HG02870 (cell line): ENCODE measurements around the gene DTNB.

Source experiments
- ATAC-seq: cut with Tn5 transposase; IDR thresholded peaks from one replicate; pipeline ENCODE4 v1.9.1; 2021; ENCODE audit warnings: mild to moderate bottlenecking, moderate library complexity; ENCODE audit not compliant: unreplicated experiment

Gene DTNB

DNA sequence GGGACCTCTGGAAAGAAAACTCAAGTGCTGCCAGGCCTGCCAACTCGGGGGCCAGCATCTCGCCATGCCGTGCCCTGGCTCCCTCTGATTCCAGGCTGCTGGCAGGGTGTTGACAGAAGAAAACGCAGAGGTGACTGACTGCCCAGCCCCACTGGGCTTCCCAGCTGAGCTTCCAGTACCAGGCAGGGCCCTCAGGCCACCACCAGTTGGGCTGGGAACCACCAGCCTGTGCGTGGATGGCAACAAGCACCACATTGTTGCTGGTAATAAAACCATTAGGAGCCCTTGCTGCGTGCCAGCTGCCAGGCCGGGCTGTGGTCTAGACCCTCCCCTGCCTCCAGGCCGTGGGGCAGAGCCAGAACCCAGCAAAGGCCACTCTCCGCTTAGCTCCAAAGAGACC lies 340.8 kb downstream of the DTNB start:
- no peak for ATAC-seq

DNA sequence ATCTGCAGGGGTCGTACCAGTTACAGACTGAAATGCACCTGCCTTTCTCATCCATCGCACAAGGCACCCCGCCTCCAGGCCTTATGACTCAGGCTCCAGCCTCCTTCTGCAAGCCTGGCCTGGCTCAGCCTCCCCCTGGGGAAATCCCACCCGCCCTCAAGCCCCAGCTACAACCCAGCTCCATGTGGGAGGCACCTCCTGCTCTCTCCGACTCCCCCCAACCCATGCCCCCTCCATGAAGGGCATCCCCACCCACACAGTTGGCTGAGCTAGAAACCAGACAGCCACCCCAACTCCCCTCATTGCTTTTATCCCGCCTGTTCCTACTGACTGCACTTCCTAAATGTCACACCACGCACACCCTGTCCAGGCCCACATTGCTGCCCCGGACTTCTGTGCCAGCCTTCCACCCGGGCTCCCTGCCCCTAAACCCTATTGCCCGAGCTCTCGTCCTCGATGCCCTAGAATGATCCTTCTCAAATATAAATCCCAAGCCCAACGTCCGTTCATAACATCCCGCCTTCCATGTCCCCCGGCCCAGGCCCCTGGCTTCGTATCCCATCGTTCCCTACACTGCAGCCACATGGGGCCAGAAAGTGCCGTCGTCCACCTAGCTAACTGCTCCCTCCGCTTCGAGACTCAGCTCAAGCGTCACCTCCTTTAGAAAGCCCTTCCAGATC lies 341.6 kb downstream of the DTNB start:
- no peak for ATAC-seq

DNA sequence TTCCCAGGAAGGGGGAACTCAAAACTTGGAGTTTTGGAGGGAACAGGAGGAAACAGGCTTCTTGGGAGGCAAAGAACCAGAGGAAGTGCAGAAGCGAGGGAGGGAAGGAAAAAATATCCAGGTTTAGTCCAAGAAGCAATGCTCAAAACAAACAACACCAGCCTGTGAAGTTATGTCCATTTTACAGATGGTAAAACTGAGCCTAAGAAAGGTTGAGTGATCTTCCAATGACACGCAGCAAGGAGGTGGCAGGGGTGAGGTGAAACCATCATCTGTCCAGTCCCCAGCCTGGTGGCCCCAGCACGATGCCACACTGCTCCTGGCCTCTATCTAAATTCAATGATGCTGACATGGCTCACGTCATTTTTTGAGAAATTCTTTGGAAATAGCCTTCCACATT lies 342.4 kb downstream of the DTNB start:
- no peak for ATAC-seq

DNA sequence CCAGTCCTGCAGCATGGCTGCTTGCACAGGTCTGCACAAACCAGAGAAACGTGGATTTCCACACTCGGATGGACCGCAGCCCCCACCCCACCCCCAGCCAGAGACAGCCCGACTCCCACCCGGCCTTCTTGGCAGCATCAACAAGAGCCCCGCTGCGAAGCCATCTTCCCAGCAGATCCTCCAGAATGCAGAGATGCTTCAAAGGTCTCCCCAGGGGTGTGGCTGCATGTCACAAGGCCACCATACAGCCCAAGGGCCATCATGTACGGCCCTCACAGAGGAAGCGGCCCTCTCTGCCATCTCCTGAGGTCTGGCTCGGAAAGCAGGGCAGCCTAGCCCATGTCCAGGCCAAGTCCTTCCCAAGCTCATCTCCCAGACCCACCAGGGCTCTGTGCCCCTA lies 343.1 kb downstream of the DTNB start:
- ATAC-seq, result no peak

DNA sequence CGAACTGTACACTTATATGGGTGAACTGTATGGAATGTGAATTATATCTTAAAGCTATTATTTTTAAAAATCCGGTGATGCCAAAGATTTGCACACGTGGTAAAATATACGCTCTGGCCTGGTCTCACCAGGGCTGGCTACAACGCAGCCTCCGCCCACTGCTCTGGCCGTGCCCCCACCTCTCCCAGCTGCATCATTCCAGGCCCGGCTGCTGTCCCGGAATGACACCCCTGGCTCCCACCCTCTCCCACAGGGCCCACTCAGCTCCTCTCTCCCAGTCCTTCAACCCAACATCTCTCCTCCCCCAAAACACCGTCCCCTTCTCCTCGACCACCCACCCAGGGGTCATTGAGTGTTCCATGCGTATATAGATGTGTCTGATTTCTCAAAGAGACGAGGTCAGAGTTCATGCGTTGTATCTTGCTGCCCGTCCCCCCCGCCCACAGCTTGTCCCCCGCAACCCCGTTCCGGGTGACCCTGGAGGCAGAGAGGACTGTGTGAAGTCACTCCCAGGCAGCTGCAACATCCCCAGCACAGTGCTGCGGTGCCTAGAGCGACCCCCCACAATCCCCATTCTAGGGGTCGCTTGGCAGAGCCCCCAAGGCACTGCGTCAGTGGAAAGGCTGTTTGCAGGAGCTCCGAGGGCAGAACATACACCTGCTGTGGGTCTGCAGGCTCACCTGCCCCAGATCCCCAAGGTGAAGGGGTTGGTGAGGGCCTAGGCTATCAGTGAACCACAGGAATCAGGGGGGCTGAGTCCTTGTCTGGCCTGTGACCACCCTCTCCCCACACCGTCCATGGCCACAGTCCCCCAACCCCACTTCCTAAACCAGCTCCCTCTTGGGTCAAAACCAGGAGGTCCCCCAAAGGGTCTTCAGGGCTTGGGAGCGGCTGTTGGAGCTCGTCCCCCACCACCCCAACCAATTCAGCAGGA lies 345.0 kb downstream of the DTNB start:
- ATAC-seq, result no peak
